ENCODE measurements around the gene FHIT. TPM values are rescaled to one million over a fixed set of nuclear protein-coding genes. Genes with fewer than 3 reads are reported as not detected.

FHIT gene
- total RNA-seq, 2 experiments from 2014 or later, result 7.6 to 7.9 TPM

- TF ChIP-seq, protein P1, sequence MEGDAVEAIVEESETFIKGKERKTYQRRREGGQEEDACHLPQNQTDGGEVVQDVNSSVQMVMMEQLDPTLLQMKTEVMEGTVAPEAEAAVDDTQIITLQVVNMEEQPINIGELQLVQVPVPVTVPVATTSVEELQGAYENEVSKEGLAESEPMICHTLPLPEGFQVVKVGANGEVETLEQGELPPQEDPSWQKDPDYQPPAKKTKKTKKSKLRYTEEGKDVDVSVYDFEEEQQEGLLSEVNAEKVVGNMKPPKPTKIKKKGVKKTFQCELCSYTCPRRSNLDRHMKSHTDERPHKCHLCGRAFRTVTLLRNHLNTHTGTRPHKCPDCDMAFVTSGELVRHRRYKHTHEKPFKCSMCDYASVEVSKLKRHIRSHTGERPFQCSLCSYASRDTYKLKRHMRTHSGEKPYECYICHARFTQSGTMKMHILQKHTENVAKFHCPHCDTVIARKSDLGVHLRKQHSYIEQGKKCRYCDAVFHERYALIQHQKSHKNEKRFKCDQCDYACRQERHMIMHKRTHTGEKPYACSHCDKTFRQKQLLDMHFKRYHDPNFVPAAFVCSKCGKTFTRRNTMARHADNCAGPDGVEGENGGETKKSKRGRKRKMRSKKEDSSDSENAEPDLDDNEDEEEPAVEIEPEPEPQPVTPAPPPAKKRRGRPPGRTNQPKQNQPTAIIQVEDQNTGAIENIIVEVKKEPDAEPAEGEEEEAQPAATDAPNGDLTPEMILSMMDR (IDR thresholded peaks at IDR 0.05), result no peak
- no peaks in the 10 kb centered on the region for H3K27me3 Mint-ChIP-seq
- no peaks in the 10 kb centered on the region for H3K4me1 Mint-ChIP-seq (ENCODE audit: low read depth)
- no peak for DNase-seq
- POLR2A ChIA-PET, result no interaction called here
- CTCF ChIA-PET, result no interaction called here
- no peak overlapping the region for H3K27ac Mint-ChIP-seq
- intact Hi-C loops (cut with micrococcal nuclease), result no loop called here
- peaks cover 2% of the 10 kb centered on the region for H3K9me3 Mint-ChIP-seq
- ATAC-seq, result no peak
- H3K36me3 Mint-ChIP-seq (ENCODE audit: low read depth), result no peaks in the 10 kb centered on the region
- H3K4me3 Mint-ChIP-seq, result no peak overlapping the region
These were observed 734.1 kb downstream of the FHIT start for GRCh38 chr3:60517134-60517533.

GRCh38 chr3:60514866-60515265 lies 736.4 kb downstream of the FHIT start:
- H3K36me3 Mint-ChIP-seq (ENCODE audit: low read depth), result no peaks in the 10 kb centered on the region
- TF ChIP-seq, protein P1 (IDR thresholded peaks at IDR 0.05), result no peak
- ATAC-seq (no peak), DNase-seq (no peak)
- CTCF ChIA-PET, result no interaction called here
- no peaks in the 10 kb centered on the region for H3K4me1 Mint-ChIP-seq (ENCODE audit: low read depth)
- POLR2A ChIA-PET, result no interaction called here
- H3K9me3 Mint-ChIP-seq, result peaks cover 3% of the 10 kb centered on the region
- H3K27me3 Mint-ChIP-seq, result no peaks in the 10 kb centered on the region
- H3K27ac Mint-ChIP-seq, result no peak overlapping the region
- H3K4me3 Mint-ChIP-seq, result no peak overlapping the region
- intact Hi-C loops (cut with micrococcal nuclease), result no loop called here

GRCh38 chr3:60514085-60514649 lies 737.1 kb downstream of the FHIT start:
- Mint-ChIP-seq H3K4me1 (ENCODE audit: low read depth) (no peaks in the 10 kb centered on the region), H3K4me3 (no peak overlapping the region), H3K9me3 (peaks cover 3% of the 10 kb centered on the region), H3K36me3 (ENCODE audit: low read depth) (no peaks in the 10 kb centered on the region), H3K27me3 (no peaks in the 10 kb centered on the region), H3K27ac (no peak overlapping the region)
- ATAC-seq, result no peak
- ChIA-PET POLR2A (no interaction called here), CTCF (no interaction called here)
- TF ChIP-seq, protein P1 (IDR thresholded peaks at IDR 0.05), result no peak
- no peak for DNase-seq
- intact Hi-C loops (cut with micrococcal nuclease), result no loop called here

- no peak for ATAC-seq
- Mint-ChIP-seq H3K9me3 (peaks cover 3% of the 10 kb centered on the region), H3K27ac (no peak overlapping the region), H3K4me1 (ENCODE audit: low read depth) (no peaks in the 10 kb centered on the region), H3K4me3 (no peak overlapping the region), H3K27me3 (no peaks in the 10 kb centered on the region), H3K36me3 (ENCODE audit: low read depth) (no peaks in the 10 kb centered on the region)
- TF ChIP-seq, protein P1 (IDR thresholded peaks at IDR 0.05), result no peak
- CTCF ChIA-PET, result no interaction called here
- intact Hi-C loops (cut with micrococcal nuclease), result no loop called here
- DNase-seq, result no peak
- POLR2A ChIA-PET, result no interaction called here
These were observed 738.0 kb downstream of the FHIT start for GRCh38 chr3:60513241-60513640.

DNA sequence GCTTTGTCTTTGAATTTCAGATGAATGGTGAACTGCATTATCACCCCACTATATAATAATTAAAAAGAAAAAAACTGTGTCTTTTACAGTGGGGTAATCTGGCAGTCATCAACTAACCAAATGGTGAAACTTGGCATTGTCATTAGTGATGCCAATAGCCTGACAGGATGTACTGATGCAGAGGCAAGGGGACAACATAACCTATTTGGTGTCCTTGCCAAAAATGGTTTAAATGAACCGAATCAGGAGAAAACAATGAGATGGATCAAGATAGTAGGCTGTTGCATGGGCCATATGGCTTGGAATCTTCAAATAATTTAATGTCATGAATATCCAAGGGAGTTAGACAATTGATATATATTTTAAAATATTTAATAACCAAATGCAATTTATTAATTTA lies 738.7 kb downstream of the FHIT start:
- no peak overlapping the region for H3K27ac Mint-ChIP-seq
- POLR2A ChIA-PET, result no interaction called here
- no peaks in the 10 kb centered on the region for H3K27me3 Mint-ChIP-seq
- ATAC-seq (no peak), DNase-seq (no peak)
- no peaks in the 10 kb centered on the region for H3K36me3 Mint-ChIP-seq (ENCODE audit: low read depth)
- H3K9me3 Mint-ChIP-seq, result peaks cover 3% of the 10 kb centered on the region
- H3K4me1 Mint-ChIP-seq (ENCODE audit: low read depth), result no peaks in the 10 kb centered on the region
- intact Hi-C loops (cut with micrococcal nuclease), result no loop called here
- CTCF ChIA-PET, result no interaction called here
- TF ChIP-seq, protein P1 (IDR thresholded peaks at IDR 0.05), result no peak
- no peak overlapping the region for H3K4me3 Mint-ChIP-seq

Data from activated CD8-positive, alpha-beta T cell treated with anti-CD3 and anti-CD28 coated beads for 36 hours (primary cell).